ENCODE measurements around the gene PON2.

GRCh38 chr7:95368235-95368634, 66.6 kb downstream of the PON2 start:
- TF ChIP-seq EZH2 (IDR thresholded peaks at IDR 0.05; ENCODE audit: borderline replicate concordance, low read depth, low read length, severe bottlenecking) (no peak), CTCF (IDR thresholded peaks at IDR 0.05; ENCODE audit: borderline replicate concordance, extremely low read depth, low read length, poor library complexity, severe bottlenecking) (no peak)
